Tibial nerve (tissue), 4 donors: ENCODE data around the gene SPHKAP.

Experiments used
- CTCF ChIP-seq, 5 experiments: fragments of 200-600 bp in 3 of 5; fragments of 450-650 bp in 2 of 5; sonication (generic) in 3 of 5; IDR thresholded peaks; one replicate each; pipeline ENCODE4 v1.5.1; 2016 to 2019; ENCODE audit warnings: antibody characterized with exemption in 5 of 5, mild to moderate bottlenecking in 3 of 5, moderate library complexity in 2 of 5
- EP300 ChIP-seq, 2 donors: sonication (generic); formaldehyde crosslinking; IDR thresholded peaks; one replicate each; pipeline ENCODE4 v1.6.1; 2017; ENCODE audit warnings: antibody characterized with exemption in 2 of 2, mild to moderate bottlenecking in 1 of 2

GRCh38 chr2:228131833-228132232 lies 49.7 kb downstream of the SPHKAP start:
- TF ChIP-seq CTCF (IDR thresholded peaks at IDR 0.05) (no peak), EP300 (IDR thresholded peaks at IDR 0.05) (no peak)
